ENCODE measurements around the gene GPR160. TPM values are rescaled to one million over a fixed set of nuclear protein-coding genes. Genes with fewer than 3 reads are reported as not detected.
A peak's percentile ranks its signal among the peaks of the same experiment; 100 is the strongest.

Gene GPR160
- polyA plus RNA-seq, 3 donors: 10.0 to 19.7 (median 11.5) TPM

GRCh38 chr3:170054204-170054603, 16.4 kb downstream of the GPR160 start:
- peaks cover 54% of the 10 kb centered on the region for H3K79me2 ChIP-seq (ENCODE audit: insufficient read depth, low read length)
- Mint-ChIP-seq H3K36me3 (peaks cover 9 to 14% of the 10 kb centered on the region in 2 donors), H3K27ac (no peak overlapping the region), H3K9me3 (peaks cover 0 to 2% (median 0%) of the 10 kb centered on the region in 7 donors), H3K4me1 (peaks cover 18% of the 10 kb centered on the region), H3K4me3 (no peak overlapping the region), H3K27me3 (ENCODE audit: low read depth in 3 of 3) (no peaks in the 10 kb centered on the region)
- no peaks in the 10 kb centered on the region for H3K36me3 ChIP-seq (replicated peaks in 1 of 2; ENCODE audit: control insufficient read depth in 1 of 2, insufficient read depth in 2 of 2, low read length in 2 of 2)
- H3K9me3 ChIP-seq (replicated peaks in 1 of 2; ENCODE audit: control insufficient read depth in 1 of 2, insufficient read depth in 1 of 2, low read length in 2 of 2): no peaks in the 10 kb centered on the region
- no peak overlapping the region for H3K4me3 ChIP-seq (replicated peaks in 1 of 3; ENCODE audit: low read depth in 2 of 3, low read length in 3 of 3)
- intact Hi-C loops (cut with micrococcal nuclease): loop anchor here in 1 of 2 donors (10.0 kb wide), 1 partner anchor 189 kb away; the partner anchor contains the start of gene LRRC31
- H2AFZ ChIP-seq (ENCODE audit: insufficient read depth, low read depth, low read length, poor library complexity, severe bottlenecking): no peak overlapping the region
- no peak overlapping the region for H3K4me2 ChIP-seq (replicated peaks; ENCODE audit: extremely low read depth, low read length, poor library complexity, severe bottlenecking)
- peak; percentile 41 for TF ChIP-seq CTCF (IDR thresholded peaks at IDR 0.05)
- WGBS (ENCODE audit: insufficient coverage): no CpG with 5 or more reads among the region's 1 CpG
- peak; percentile 12 to 35 (median 31) for DNase-seq
- H3K9ac ChIP-seq (ENCODE audit: insufficient read depth, low read length, poor library complexity, severe bottlenecking): no peak overlapping the region
- H4K20me1 ChIP-seq (ENCODE audit: insufficient read depth, low read length): no peaks in the 10 kb centered on the region
- H3K4me1 ChIP-seq (ENCODE audit: control insufficient read depth in 1 of 2, insufficient read depth in 2 of 2, low read length in 2 of 2): peaks cover 0 to 3% of the 10 kb centered on the region in 2 donors
- H3K27ac ChIP-seq (ENCODE audit: low read depth in 1 of 2, low read length in 2 of 2): no peak overlapping the region
- H3K27me3 ChIP-seq (ENCODE audit: control insufficient read depth in 2 of 2, insufficient read depth in 2 of 2, low read length in 2 of 2): no peaks in the 10 kb centered on the region

- Mint-ChIP-seq H3K27me3 (ENCODE audit: low read depth in 3 of 3) (no peaks in the 10 kb centered on the region), H3K4me1 (peaks cover 12% of the 10 kb centered on the region), H3K4me3 (no peak overlapping the region), H3K27ac (no peak overlapping the region), H3K9me3 (peaks cover 0 to 2% (median 0%) of the 10 kb centered on the region in 7 donors), H3K36me3 (peaks cover 13 to 22% of the 10 kb centered on the region in 2 donors)
- DNase-seq: peak in 1 of 3 donors; percentile 17
- Histone ChIP-seq H2AFZ (ENCODE audit: insufficient read depth, low read depth, low read length, poor library complexity, severe bottlenecking) (no peak overlapping the region), H3K27me3 (ENCODE audit: control insufficient read depth in 2 of 2, insufficient read depth in 2 of 2, low read length in 2 of 2) (no peaks in the 10 kb centered on the region), H4K20me1 (ENCODE audit: insufficient read depth, low read length) (no peaks in the 10 kb centered on the region), H3K36me3 (replicated peaks in 1 of 2; ENCODE audit: control insufficient read depth in 1 of 2, insufficient read depth in 2 of 2, low read length in 2 of 2) (no peaks in the 10 kb centered on the region), H3K9me3 (replicated peaks in 1 of 2; ENCODE audit: control insufficient read depth in 1 of 2, insufficient read depth in 1 of 2, low read length in 2 of 2) (no peaks in the 10 kb centered on the region), H3K79me2 (ENCODE audit: insufficient read depth, low read length) (peaks cover 48% of the 10 kb centered on the region), H3K4me2 (replicated peaks; ENCODE audit: extremely low read depth, low read length, poor library complexity, severe bottlenecking) (no peak overlapping the region), H3K4me3 (replicated peaks in 1 of 3; ENCODE audit: low read depth in 2 of 3, low read length in 3 of 3) (no peak overlapping the region), H3K27ac (ENCODE audit: low read depth in 1 of 2, low read length in 2 of 2) (no peak overlapping the region), H3K9ac (ENCODE audit: insufficient read depth, low read length, poor library complexity, severe bottlenecking) (no peak overlapping the region), H3K4me1 (ENCODE audit: control insufficient read depth in 1 of 2, insufficient read depth in 2 of 2, low read length in 2 of 2) (peaks cover 0 to 3% of the 10 kb centered on the region in 2 donors)
- intact Hi-C loops (cut with micrococcal nuclease): loop anchor here in 1 of 2 donors (10.0 kb wide), 1 partner anchor 190 kb away; the partner anchor contains the start of gene LRRC31
- 42% methylated on average over 3 of the region's 5 CpGs for WGBS (ENCODE audit: insufficient coverage)
- TF ChIP-seq CTCF (IDR thresholded peaks at IDR 0.05): no peak
These were observed 17.4 kb downstream of the GPR160 start for GRCh38 chr3:170055209-170055608.

Measured in CD14-positive monocyte (primary cell).